GM10248 (cell line): ENCODE results near the gene DHRS11.

Experiments
- CTCF ChIA-PET: fragments of 300-600 bp; sonication (Branson Sonifier 250); formaldehyde crosslinking; extraction: SDS; loops from one replicate; lab custom pipeline; 2021; ENCODE audit warnings: antibody characterized with exemption; lab: Yijun Ruan, JAX
- POLR2A ChIA-PET: fragments of 350-650 bp; sonication (Branson Sonifier 250); formaldehyde crosslinking; extraction: SDS; loops from one replicate; lab custom pipeline; 2020; ENCODE audit warnings: antibody characterized with exemption; lab: Yijun Ruan, JAX
- DNase-seq: peaks from one replicate; pipeline ENCODE4 v3.0.0; 2012; ENCODE audit errors: extremely low spot score
- CTCF ChIP-seq: IDR thresholded peaks from 2 replicates; pipeline ENCODE4 v1.5.1; 2012; ENCODE audit warnings: mild to moderate bottlenecking, low read depth; ENCODE audit errors: extremely low read depth, missing control alignments, control extremely low read depth

Gene DHRS11

GRCh38 chr17:36566081-36566480, 25.6 kb upstream of the DHRS11 start:
- TF ChIP-seq CTCF: no peak
- ChIA-PET CTCF (interaction anchor here (0.7 to 1.2 kb wide), 2 partner anchors 9 to 13 kb away, joined by 3 to 4 read pairs; no protein-coding TSS in a partner anchor), POLR2A (no interaction called here)
- no peak for DNase-seq

- ChIA-PET CTCF (no interaction called here), POLR2A (no interaction called here)
- DNase-seq: no peak
- no peak for TF ChIP-seq CTCF
Measured at GRCh38 chr17:36575028-36575427, 16.7 kb upstream of the DHRS11 start.

- DNase-seq: no peak
- CTCF ChIA-PET: no interaction called here
- POLR2A ChIA-PET: no interaction called here
- no peak for TF ChIP-seq CTCF
Measured at GRCh38 chr17:36576793-36577192, 14.9 kb upstream of the DHRS11 start.

- POLR2A ChIA-PET: no interaction called here
- CTCF ChIA-PET: interaction anchor here (1.0 kb wide), 1 partner anchor 13 kb away, joined by 4 read pairs; no protein-coding TSS in a partner anchor
- no peak for DNase-seq
- TF ChIP-seq CTCF: no peak
Measured at GRCh38 chr17:36578671-36579070, 13.0 kb upstream of the DHRS11 start.

- POLR2A ChIA-PET: no interaction called here
- DNase-seq: no peak
- TF ChIP-seq CTCF: no peak
- CTCF ChIA-PET: no interaction called here
Measured at GRCh38 chr17:36583787-36584186, 7.9 kb upstream of the DHRS11 start.

GRCh38 chr17:36586138-36586537, 5.5 kb upstream of the DHRS11 start:
- DNase-seq: no peak
- ChIA-PET POLR2A (interaction anchor here (0.6 kb wide), 1 partner anchor 773 kb away, joined by 5 read pairs; no protein-coding TSS in a partner anchor), CTCF (interaction anchor here (1.1 to 2.9 kb wide), 3 partner anchors 16 to 31 kb away, joined by 3 to 12 read pairs (median 3); partner anchors contain the start of gene MRM1)
- TF ChIP-seq CTCF: no peak

- no peak for DNase-seq
- TF ChIP-seq CTCF: no peak
- CTCF ChIA-PET: interaction anchor here (5.3 kb wide), 1 partner anchor 12 kb away, joined by 43 read pairs; the partner anchor contains the start of gene MRM1
- POLR2A ChIA-PET: no interaction called here
Measured at GRCh38 chr17:36590082-36590481, 1.6 kb upstream of the DHRS11 start.
